ENCODE measurements around the gene BRMS1L.
A peak's percentile ranks its signal among the peaks of the same experiment; 100 is the strongest.

- TF ChIP-seq POLR2A (IDR thresholded peaks at IDR 0.05) = peak; percentile 85 to 93
- peak; percentile 22 to 75 (median 45) for TF ChIP-seq CTCF (IDR thresholded peaks at IDR 0.05)
Observed at GRCh38 chr14:35808638-35809563, 17.2 kb upstream of the BRMS1L start, which contains the start of gene RALGAPA1.
